IPS-18a (cell line): ENCODE results near the gene DNAAF1.
"Not testable (repeated sequence)": the region's sequence is repeated elsewhere in the genome, so short reads cannot be mapped to it uniquely, and the experiment has no call there.

ENCODE experiments used
- H3K27ac ChIP-seq: one replicate; pipeline ENCODE4 v1.5.1; 2013; ENCODE audit warnings: low read length
- H3K27me3 ChIP-seq: one replicate; pipeline ENCODE4 v1.6.1; 2013; ENCODE audit warnings: mild to moderate bottlenecking, low read length; ENCODE audit not compliant: control insufficient read depth, insufficient read depth
- H3K36me3 ChIP-seq: one replicate; pipeline ENCODE4 v1.6.1; 2013; ENCODE audit warnings: low read depth, low read length; ENCODE audit not compliant: control insufficient read depth
- H3K4me1 ChIP-seq: one replicate; pipeline ENCODE4 v1.6.1; 2013; ENCODE audit warnings: low read depth, low read length; ENCODE audit not compliant: control insufficient read depth
- H3K4me3 ChIP-seq: one replicate; pipeline ENCODE4 v1.5.1; 2013; ENCODE audit warnings: low read length
- H3K9ac ChIP-seq: one replicate; pipeline ENCODE4 v1.6.1; 2013; ENCODE audit warnings: mild to moderate bottlenecking, low read length, moderate library complexity
- H3K9me3 ChIP-seq: one replicate; pipeline ENCODE4 v1.6.1; 2013; ENCODE audit warnings: low read depth, low read length; ENCODE audit not compliant: control insufficient read depth

DNAAF1 gene

GRCh38 chr16:84194018-84194417 lies 48.9 kb downstream of the DNAAF1 start:
- Histone ChIP-seq H3K4me1 (peaks cover 2% of the 10 kb centered on the region), H3K9me3 (no peaks in the 10 kb centered on the region), H3K9ac (no peak overlapping the region), H3K4me3 (no peak overlapping the region), H3K27ac (no peak overlapping the region), H3K36me3 (no peaks in the 10 kb centered on the region), H3K27me3 (no peaks in the 10 kb centered on the region)

- no peaks in the 10 kb centered on the region for H3K36me3 ChIP-seq
- peaks cover 5% of the 10 kb centered on the region for H3K4me1 ChIP-seq
- H3K4me3 ChIP-seq: no peak overlapping the region
- H3K9me3 ChIP-seq: no peaks in the 10 kb centered on the region
- no peak overlapping the region for H3K9ac ChIP-seq
- no peak overlapping the region for H3K27ac ChIP-seq
- H3K27me3 ChIP-seq: no peaks in the 10 kb centered on the region
Observed at GRCh38 chr16:84194470-84195200, 49.5 kb downstream of the DNAAF1 start.

- H3K4me3 ChIP-seq: no peak overlapping the region
- no peaks in the 10 kb centered on the region for H3K36me3 ChIP-seq
- no peaks in the 10 kb centered on the region for H3K9me3 ChIP-seq
- H3K9ac ChIP-seq: no peak overlapping the region
- peaks cover 5% of the 10 kb centered on the region for H3K4me1 ChIP-seq
- no peaks in the 10 kb centered on the region for H3K27me3 ChIP-seq
- no peak overlapping the region for H3K27ac ChIP-seq
Observed at GRCh38 chr16:84195201-84196093, 50.3 kb downstream of the DNAAF1 start.

DNA sequence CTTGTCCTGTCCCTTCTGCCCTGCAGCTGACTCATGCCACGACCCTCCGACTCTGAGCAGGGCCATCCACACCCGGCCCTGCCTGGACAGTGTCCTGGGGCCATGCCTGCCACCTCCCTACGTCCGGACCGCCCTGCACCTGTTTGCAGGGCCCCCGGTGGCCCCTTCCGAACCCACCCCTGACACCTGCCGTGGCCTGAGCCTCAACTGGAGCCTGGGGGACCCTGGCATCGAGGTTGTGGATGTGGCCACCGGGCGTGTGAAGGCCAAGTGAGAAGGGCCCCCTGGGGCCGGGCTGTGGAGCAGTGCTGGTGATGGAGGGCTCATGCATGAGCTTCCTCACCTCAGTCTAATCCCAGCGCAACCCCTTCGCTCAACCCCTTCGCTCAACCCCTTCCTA lies 51.0 kb downstream of the DNAAF1 start:
- Histone ChIP-seq H3K27me3 (no peaks in the 10 kb centered on the region), H3K9me3 (no peaks in the 10 kb centered on the region), H3K36me3 (no peaks in the 10 kb centered on the region), H3K27ac (no peak overlapping the region), H3K4me1 (peaks cover 5% of the 10 kb centered on the region), H3K4me3 (no peak overlapping the region), H3K9ac (no peak overlapping the region)

- H3K4me3 ChIP-seq: no peak overlapping the region
- no peaks in the 10 kb centered on the region for H3K36me3 ChIP-seq
- H3K9me3 ChIP-seq: no peaks in the 10 kb centered on the region
- peaks cover 5% of the 10 kb centered on the region for H3K4me1 ChIP-seq
- no peak overlapping the region for H3K27ac ChIP-seq
- H3K27me3 ChIP-seq: no peaks in the 10 kb centered on the region
- no peak overlapping the region for H3K9ac ChIP-seq
Observed at GRCh38 chr16:84196727-84197394, 51.8 kb downstream of the DNAAF1 start.

GRCh38 chr16:84197466-84198128 lies 52.5 kb downstream of the DNAAF1 start:
- no peaks in the 10 kb centered on the region for H3K9me3 ChIP-seq
- no peaks in the 10 kb centered on the region for H3K36me3 ChIP-seq
- no peak overlapping the region for H3K4me3 ChIP-seq
- H3K9ac ChIP-seq: no peak overlapping the region
- peaks cover 5% of the 10 kb centered on the region for H3K4me1 ChIP-seq
- no peaks in the 10 kb centered on the region for H3K27me3 ChIP-seq
- no peak overlapping the region for H3K27ac ChIP-seq

- peaks cover 5% of the 10 kb centered on the region for H3K4me1 ChIP-seq
- no peak overlapping the region for H3K9ac ChIP-seq
- H3K4me3 ChIP-seq: no peak overlapping the region
- H3K27me3 ChIP-seq: no peaks in the 10 kb centered on the region
- no peaks in the 10 kb centered on the region for H3K9me3 ChIP-seq
- H3K27ac ChIP-seq: no peak overlapping the region
- no peaks in the 10 kb centered on the region for H3K36me3 ChIP-seq
Observed at GRCh38 chr16:84198401-84198800, 53.3 kb downstream of the DNAAF1 start.

DNA sequence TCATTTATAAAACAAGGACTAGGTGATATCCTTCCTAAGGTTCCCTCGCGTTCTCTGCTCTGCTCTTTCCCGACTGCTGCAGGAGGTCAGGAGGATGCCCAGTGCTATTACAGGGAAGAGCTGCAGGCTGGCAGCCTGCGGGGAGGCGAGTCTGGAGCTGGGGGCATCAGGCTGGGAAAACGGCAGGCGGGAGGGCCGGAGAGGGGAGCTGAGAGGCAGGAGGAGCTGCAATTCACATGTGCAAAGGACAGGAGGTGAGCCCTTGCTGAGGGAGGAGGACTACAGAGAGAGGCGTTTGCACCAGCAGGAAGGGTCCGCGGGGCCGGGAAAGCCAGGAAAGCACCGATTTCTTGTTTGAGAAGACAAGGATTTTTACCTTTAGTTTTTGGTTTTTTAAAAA lies 54.0 kb downstream of the DNAAF1 start:
- H3K9me3 ChIP-seq: no peaks in the 10 kb centered on the region
- no peak overlapping the region for H3K27ac ChIP-seq
- peaks cover 5% of the 10 kb centered on the region for H3K4me1 ChIP-seq
- no peak overlapping the region for H3K9ac ChIP-seq
- no peak overlapping the region for H3K4me3 ChIP-seq
- no peaks in the 10 kb centered on the region for H3K36me3 ChIP-seq
- no peaks in the 10 kb centered on the region for H3K27me3 ChIP-seq

GRCh38 chr16:84199861-84200260 lies 54.8 kb downstream of the DNAAF1 start:
- Histone ChIP-seq H3K27ac (no peak overlapping the region), H3K9me3 (no peaks in the 10 kb centered on the region), H3K4me1 (peaks cover 5% of the 10 kb centered on the region), H3K4me3 (no peak overlapping the region), H3K9ac (no peak overlapping the region), H3K27me3 (no peaks in the 10 kb centered on the region), H3K36me3 (no peaks in the 10 kb centered on the region)

DNA sequence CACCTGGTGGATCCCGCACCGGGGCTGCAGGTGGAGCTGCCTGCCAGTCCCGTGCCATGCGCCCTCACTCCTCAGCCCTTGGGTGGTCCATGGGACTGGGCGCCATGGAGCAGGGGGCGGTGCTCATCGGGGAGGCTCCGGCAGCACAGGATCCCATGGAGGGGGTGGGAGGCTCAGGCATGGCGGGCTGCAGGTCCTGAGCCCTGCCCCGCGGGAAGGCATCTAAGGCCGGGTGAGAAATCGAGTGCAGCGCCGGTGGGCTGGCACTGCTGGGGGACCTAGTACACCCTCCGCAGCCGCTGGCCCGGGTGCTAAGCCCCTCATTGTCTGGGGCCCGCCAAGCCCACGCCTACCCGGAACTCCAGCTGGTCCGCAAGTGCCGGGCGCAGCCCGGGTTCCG lies 59.4 kb downstream of the DNAAF1 start:
- H3K4me3 ChIP-seq, H3K9me3 ChIP-seq, H3K4me1 ChIP-seq: not testable (repeated sequence)

GRCh38 chr16:84205123-84205522 lies 60.0 kb downstream of the DNAAF1 start:
- H3K27me3 ChIP-seq: not testable (repeated sequence)

More for the DNA sequence above, 59.4 kb downstream of the DNAAF1 start:
- H3K27ac ChIP-seq, H3K9ac ChIP-seq, H3K36me3 ChIP-seq, H3K27me3 ChIP-seq: not testable (repeated sequence)

More at GRCh38 chr16:84205123-84205522, 60.0 kb downstream of the DNAAF1 start:
- not testable (repeated sequence) for H3K9me3 ChIP-seq, H3K4me3 ChIP-seq, H3K4me1 ChIP-seq, H3K27ac ChIP-seq, H3K9ac ChIP-seq, H3K36me3 ChIP-seq
